ENCODE measurements around the gene PRPF8. TPM values are rescaled to one million over a fixed set of nuclear protein-coding genes. Genes with fewer than 3 reads are reported as not detected.

Gene PRPF8
- total and polyA plus RNA-seq, 2 of the 13 experiments (the other 11 are each of a cell fraction or from before 2014, with no cell fraction given), result 112 to 179 TPM

- TF ChIP-seq, protein P1, sequence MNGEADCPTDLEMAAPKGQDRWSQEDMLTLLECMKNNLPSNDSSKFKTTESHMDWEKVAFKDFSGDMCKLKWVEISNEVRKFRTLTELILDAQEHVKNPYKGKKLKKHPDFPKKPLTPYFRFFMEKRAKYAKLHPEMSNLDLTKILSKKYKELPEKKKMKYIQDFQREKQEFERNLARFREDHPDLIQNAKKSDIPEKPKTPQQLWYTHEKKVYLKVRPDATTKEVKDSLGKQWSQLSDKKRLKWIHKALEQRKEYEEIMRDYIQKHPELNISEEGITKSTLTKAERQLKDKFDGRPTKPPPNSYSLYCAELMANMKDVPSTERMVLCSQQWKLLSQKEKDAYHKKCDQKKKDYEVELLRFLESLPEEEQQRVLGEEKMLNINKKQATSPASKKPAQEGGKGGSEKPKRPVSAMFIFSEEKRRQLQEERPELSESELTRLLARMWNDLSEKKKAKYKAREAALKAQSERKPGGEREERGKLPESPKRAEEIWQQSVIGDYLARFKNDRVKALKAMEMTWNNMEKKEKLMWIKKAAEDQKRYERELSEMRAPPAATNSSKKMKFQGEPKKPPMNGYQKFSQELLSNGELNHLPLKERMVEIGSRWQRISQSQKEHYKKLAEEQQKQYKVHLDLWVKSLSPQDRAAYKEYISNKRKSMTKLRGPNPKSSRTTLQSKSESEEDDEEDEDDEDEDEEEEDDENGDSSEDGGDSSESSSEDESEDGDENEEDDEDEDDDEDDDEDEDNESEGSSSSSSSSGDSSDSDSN (CRISPR knock-in tag; IDR thresholded peaks at IDR 0.05), result peak; percentile 38; the same call in 1 of the 2 replicates
- TF ChIP-seq, protein P2, sequence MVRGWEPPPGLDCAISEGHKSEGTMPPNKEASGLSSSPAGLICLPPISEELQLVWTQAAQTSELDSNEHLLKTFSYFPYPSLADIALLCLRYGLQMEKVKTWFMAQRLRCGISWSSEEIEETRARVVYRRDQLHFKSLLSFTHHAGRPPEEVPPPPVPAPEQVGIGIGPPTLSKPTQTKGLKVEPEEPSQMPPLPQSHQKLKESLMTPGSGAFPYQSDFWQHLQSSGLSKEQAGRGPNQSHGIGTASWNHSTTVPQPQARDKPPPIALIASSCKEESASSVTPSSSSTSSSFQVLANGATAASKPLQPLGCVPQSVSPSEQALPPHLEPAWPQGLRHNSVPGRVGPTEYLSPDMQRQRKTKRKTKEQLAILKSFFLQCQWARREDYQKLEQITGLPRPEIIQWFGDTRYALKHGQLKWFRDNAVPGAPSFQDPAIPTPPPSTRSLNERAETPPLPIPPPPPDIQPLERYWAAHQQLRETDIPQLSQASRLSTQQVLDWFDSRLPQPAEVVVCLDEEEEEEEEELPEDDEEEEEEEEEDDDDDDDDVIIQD (CRISPR knock-in tag; IDR thresholded peaks at IDR 0.05; ENCODE audit: low read depth), result no peak
- no peak for TF ChIP-seq SAFB2 (CRISPR knock-in tag; IDR thresholded peaks at IDR 0.05; ENCODE audit: borderline replicate concordance, low read depth)
- peak; percentile 47 for TF ChIP-seq ELF1 (CRISPR knock-in tag; IDR thresholded peaks at IDR 0.05)
- 0 out of 2 replicates have a peak, but pooled peaks have one; percentile 51 for TF ChIP-seq ZBTB4 (CRISPR knock-in tag; IDR thresholded peaks at IDR 0.05; ENCODE audit: borderline replicate concordance)
- TF ChIP-seq ZFY (CRISPR knock-in tag; IDR thresholded peaks at IDR 0.05), result peak; percentile 62
- TF ChIP-seq, protein P3, sequence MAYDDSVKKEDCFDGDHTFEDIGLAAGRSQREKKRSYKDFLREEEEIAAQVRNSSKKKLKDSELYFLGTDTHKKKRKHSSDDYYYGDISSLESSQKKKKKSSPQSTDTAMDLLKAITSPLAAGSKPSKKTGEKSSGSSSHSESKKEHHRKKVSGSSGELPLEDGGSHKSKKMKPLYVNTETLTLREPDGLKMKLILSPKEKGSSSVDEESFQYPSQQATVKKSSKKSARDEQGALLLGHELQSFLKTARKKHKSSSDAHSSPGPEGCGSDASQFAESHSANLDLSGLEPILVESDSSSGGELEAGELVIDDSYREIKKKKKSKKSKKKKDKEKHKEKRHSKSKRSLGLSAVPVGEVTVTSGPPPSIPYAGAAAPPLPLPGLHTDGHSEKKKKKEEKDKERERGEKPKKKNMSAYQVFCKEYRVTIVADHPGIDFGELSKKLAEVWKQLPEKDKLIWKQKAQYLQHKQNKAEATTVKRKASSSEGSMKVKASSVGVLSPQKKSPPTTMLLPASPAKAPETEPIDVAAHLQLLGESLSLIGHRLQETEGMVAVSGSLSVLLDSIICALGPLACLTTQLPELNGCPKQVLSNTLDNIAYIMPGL (CRISPR knock-in tag; IDR thresholded peaks at IDR 0.05; ENCODE audit: borderline replicate concordance in 1 of 2, low read depth in 1 of 2), result peak in 1 of 2 experiments; percentile 50; a peak in 1 of 4 replicates
- peak in 1 of 2 experiments; percentile 39; a peak in 2 of 4 replicates for TF ChIP-seq EP300 (IDR thresholded peaks at IDR 0.05; ENCODE audit: low read depth in 2 of 2, low read length in 2 of 2)
- TF ChIP-seq EP300 (CRISPR knock-in tag; IDR thresholded peaks at IDR 0.05; ENCODE audit: borderline replicate concordance), result no peak
- peak; percentile 53; the same call in 1 of the 2 replicates for TF ChIP-seq ZNF768 (CRISPR knock-in tag; IDR thresholded peaks at IDR 0.05)
- 0 out of 2 replicates have a peak, but pooled peaks have one; percentile 41 for TF ChIP-seq MAZ (IDR thresholded peaks at IDR 0.05; ENCODE audit: borderline replicate concordance, low read depth, low read length)
- no peak; the same call in 1 of the 2 replicates for TF ChIP-seq MAZ (CRISPR knock-in tag; IDR thresholded peaks at IDR 0.05; ENCODE audit: low read depth)
- 0 out of 2 replicates have a peak, but pooled peaks have one; percentile 31 for TF ChIP-seq NFE2L1 (CRISPR knock-in tag; IDR thresholded peaks at IDR 0.05; ENCODE audit: borderline replicate concordance)
- TF ChIP-seq AGO2 (optimal IDR thresholded peaks at IDR 0.05; ENCODE audit: low read depth, low read length), result peak; percentile 72
- TF ChIP-seq STAT5B (CRISPR knock-in tag; IDR thresholded peaks at IDR 0.05), result no peak
- peak; percentile 57 for TF ChIP-seq HDAC1 (CRISPR knock-in tag; IDR thresholded peaks at IDR 0.05)
- TF ChIP-seq GABPB1 (CRISPR knock-in tag; IDR thresholded peaks at IDR 0.05), result peak; percentile 56
- peak; percentile 45 for TF ChIP-seq ZNF274 (CRISPR knock-in tag; IDR thresholded peaks at IDR 0.05)
- TF ChIP-seq ARID2 (CRISPR knock-in tag; IDR thresholded peaks at IDR 0.05; ENCODE audit: borderline replicate concordance), result 0 out of 2 replicates have a peak, but pooled peaks have one; percentile 37
Observed at GRCh38 chr17:1714980-1715802, 30.5 kb upstream of the PRPF8 start (continued).
